ENCODE measurements around the gene JKAMP.

The JKAMP gene

DNA sequence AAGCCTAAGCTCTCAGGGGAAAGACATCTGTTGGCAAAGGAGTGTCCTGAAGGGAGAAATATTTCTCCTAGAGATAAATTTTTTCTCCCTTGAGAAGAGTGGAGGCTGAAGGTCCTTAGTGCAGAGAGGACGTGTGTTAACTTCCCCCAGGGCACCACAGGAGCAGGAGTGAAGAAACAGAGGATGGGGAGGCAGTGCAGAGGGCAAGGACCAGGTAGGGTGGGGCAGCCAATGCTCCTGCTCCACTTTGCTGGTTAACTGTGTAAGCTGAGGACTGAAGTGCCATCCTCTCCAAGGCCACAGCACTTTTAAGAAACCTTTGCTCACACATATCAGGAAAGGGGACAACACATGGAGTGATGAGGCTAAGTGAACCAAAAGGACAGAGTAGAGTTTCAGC, 4.2 kb upstream of the JKAMP start:
- in situ Hi-C loops (cut with MboI; ENCODE audit: low sequenced_read_pairs) = no loop called here

- in situ Hi-C loops (cut with MboI; ENCODE audit: low sequenced_read_pairs) = no loop called here
These were observed 2.9 kb upstream of the JKAMP start for GRCh38 chr14:59481407-59481806.

DNA sequence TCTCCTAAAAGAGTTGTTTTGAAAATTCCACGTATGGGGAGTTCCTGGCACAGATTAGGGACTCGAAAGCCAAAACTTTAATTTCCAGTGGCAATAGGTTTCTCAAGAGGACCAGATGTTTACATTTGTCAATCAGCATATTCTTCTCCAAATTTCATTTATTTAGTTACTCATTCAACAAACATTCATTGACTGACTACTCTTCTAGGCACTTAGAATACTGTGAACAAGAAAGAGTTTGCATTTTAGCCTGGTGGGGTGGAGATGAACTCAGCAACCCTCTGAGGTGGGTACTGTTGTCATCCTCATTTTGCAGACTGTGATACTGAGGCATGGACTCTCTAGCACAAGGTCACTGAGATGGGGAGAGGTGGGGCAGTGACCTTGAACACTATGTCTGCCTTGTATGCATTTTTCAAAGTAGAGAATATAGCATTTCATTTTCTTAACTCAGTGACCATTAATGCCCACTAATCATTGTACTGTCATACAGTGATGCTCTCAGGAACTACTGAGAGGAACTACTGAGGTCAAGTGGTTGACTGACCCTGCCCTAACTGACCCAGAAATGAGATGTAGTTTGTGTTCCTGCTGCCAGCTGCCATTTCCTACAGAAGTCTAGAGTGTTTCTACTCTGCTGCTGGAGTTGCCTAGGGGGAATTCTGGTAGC, 2.3 kb upstream of the JKAMP start:
- in situ Hi-C loops (cut with MboI; ENCODE audit: low sequenced_read_pairs) = no loop called here

DNA sequence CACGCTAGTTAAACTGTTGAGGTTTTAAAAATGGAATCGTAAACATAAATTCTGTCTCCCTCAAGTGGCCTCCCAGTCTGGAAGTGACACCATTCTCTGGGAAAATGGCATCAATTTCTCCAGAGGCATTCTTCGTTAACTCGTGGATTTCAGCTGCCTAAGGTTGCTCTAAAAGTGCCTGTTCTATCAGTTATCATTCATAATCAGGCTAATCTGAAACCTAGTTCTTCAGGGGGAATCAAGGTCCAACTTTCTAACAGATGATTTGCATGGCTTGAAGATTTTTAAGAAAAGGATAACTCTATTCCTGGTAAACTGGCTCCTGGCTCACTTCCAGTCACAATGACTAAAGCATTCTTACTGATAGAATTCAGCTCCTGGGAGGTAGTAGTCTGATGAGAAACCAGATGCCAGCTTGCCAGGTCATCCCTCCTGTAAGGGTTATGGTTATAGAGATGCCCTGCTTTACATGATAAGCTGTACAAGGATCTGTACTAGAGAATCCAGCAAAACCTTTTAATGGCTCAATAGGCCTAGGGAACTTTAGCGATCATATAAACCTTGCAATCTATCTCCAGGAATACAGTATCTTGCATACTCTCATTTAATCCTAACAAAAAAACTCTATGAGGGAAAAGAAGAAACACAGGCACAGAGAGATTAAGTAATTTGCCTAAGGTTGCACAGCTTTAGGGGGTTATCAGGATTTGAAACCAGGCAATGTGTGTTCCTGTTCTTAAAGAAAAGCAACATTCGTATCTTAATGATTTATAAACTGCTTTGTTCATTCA, 1.6 kb upstream of the JKAMP start:
- in situ Hi-C loops (cut with MboI; ENCODE audit: low sequenced_read_pairs) = no loop called here

- in situ Hi-C loops (cut with MboI; ENCODE audit: low sequenced_read_pairs) = no loop called here
These were observed 954 bp upstream of the JKAMP start for GRCh38 chr14:59483363-59483762.

GRCh38 chr14:59484639-59485175, 390 bp downstream of the JKAMP start:
- in situ Hi-C loops (cut with MboI; ENCODE audit: low sequenced_read_pairs) = no loop called here

DNA sequence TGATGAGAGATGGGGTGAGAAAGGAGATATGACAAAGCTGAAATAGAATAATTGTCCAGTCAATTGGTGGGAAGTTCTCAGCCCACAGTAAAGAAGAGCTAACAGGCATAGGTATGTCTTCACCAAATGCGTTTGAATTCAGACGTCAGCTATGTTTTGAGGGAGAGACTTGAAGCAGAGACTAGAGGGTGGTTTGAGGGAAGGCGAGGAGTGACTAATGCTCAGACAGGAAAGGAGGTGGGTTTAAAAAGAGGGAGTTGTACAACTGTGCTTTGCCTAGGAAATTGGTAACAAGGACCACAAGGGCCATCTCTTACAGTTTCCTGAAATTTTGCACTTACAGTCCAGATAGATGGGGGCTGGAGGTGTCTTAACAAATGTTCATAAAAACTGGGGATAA, 6.4 kb downstream of the JKAMP start:
- in situ Hi-C loops (cut with MboI; ENCODE audit: low sequenced_read_pairs) = no loop called here

- in situ Hi-C loops (cut with MboI; ENCODE audit: low sequenced_read_pairs) = no loop called here
These were observed 8.1 kb downstream of the JKAMP start for GRCh38 chr14:59492384-59492783.

DNA sequence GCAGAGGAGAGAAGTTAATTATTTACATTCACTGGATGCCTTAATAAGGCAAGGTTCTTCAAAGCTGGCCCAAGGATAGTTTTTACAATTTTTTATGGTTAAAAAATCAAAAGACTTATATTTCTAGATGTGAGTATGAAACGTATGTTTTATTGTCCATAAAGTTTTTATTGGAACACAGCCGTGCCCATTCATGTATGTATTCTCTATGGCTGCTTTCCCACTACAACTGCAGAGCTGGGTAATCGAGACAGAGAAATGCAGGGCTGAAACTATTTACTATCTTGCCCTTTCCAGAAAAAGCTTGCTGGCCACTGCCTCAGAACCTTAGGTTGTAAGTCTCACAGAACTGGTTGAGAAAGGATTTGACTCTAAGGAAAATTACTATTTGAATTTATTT, 16.4 kb downstream of the JKAMP start:
- in situ Hi-C loops (cut with MboI; ENCODE audit: low sequenced_read_pairs) = no loop called here

GRCh38 chr14:59503256-59503655, 18.9 kb downstream of the JKAMP start:
- in situ Hi-C loops (cut with MboI; ENCODE audit: low sequenced_read_pairs) = no loop called here

GRCh38 chr14:59507063-59507751, 22.9 kb downstream of the JKAMP start:
- in situ Hi-C loops (cut with MboI; ENCODE audit: low sequenced_read_pairs) = no loop called here

DNA sequence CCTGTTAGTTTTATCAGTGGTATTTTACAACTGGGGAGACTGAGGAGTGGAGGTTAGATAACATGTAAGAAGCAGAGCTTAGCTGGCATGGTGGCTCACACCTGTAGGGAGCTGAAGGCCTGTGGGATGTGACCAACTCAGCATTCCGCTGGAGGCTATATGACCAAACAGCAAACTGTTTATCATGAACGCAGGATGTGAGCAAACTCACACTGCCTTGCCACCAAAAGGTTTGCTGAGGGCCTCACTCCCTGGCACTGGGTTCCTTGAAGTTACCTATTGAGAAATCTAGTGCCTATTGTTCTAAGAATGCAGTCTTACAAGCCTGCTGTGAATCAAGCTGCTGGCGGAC, 23.4 kb downstream of the JKAMP start:
- in situ Hi-C loops (cut with MboI; ENCODE audit: low sequenced_read_pairs) = no loop called here

- in situ Hi-C loops (cut with MboI; ENCODE audit: low sequenced_read_pairs) = no loop called here
These were observed 24.8 kb downstream of the JKAMP start for GRCh38 chr14:59509101-59509500.

GRCh38 chr14:59510001-59510400, 25.7 kb downstream of the JKAMP start:
- in situ Hi-C loops (cut with MboI; ENCODE audit: low sequenced_read_pairs) = no loop called here

DNA sequence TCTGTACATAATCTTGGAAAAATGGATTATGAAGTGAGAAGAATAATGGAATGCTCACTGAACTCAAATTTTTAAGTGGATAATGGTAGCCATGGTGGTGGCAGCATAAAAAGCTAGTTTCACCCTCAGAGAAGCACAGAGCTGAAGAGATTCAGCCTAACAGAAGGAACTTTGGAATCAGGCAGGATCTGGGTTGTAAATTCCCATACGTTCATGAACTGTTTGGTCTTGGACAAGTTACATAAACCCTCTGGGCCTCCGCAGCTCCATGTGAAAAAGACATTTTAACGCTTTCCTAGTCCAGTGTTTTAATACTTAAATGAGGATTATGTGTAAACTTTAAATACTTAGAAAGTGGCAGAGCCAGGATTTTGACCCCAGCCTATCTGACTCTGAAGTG, 26.6 kb downstream of the JKAMP start:
- in situ Hi-C loops (cut with MboI; ENCODE audit: low sequenced_read_pairs) = no loop called here

DNA sequence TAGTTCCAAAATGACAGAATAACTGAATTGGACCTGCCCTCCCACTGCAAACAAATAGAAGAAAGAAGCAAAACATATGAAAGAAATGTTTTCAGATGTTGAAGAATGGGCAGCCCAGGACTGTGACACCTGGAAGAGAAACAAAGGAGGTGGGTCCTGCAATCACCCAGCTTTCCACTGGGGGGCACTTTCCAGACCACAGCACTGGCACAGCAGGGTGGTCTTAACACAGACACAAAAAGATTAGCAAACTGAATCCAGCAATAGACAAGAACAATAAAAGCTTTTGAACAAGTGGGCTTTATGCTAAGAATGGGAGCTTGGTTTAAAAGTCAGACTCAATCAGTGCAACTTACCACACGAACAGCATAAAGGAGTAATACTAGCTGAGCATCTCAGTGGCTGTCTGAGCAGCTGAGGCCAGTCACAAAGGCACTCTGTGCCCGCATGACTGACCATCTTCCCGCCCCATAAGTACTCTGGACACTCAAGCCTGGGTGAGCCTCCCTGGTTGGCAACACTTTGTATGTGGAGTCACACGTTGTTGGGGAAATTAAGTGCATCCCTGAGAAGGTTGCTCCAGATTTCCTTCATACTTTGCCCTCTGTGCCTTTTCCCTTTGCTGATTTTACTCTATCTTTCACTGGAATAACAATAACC, 27.7 kb downstream of the JKAMP start:
- in situ Hi-C loops (cut with MboI; ENCODE audit: low sequenced_read_pairs) = no loop called here

- in situ Hi-C loops (cut with MboI; ENCODE audit: low sequenced_read_pairs) = no loop called here
These were observed 35.9 kb downstream of the JKAMP start for GRCh38 chr14:59520224-59520623.

GRCh38 chr14:59529189-59529588, 44.9 kb downstream of the JKAMP start:
- in situ Hi-C loops (cut with MboI; ENCODE audit: low sequenced_read_pairs) = no loop called here

DNA sequence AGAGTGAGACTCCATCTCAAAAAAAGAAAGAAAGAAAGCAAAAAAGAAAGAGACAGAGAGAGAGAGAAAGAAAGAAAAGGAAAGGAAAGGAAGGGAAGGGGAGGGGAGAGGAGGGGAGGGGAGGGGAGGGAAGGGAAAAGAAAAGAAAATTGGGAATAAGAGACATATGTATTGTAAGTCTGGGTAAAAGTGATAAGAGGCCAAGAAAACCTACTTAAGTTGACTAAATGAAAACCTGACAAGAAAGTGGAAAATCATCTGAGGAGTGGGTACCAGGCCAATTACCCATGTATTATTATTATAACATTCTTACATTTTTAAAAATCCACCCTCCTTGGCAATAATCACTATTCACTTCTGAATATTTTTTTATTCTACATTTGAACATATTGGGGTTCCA, 46.0 kb downstream of the JKAMP start:
- in situ Hi-C loops (cut with MboI; ENCODE audit: low sequenced_read_pairs) = no loop called here

DNA sequence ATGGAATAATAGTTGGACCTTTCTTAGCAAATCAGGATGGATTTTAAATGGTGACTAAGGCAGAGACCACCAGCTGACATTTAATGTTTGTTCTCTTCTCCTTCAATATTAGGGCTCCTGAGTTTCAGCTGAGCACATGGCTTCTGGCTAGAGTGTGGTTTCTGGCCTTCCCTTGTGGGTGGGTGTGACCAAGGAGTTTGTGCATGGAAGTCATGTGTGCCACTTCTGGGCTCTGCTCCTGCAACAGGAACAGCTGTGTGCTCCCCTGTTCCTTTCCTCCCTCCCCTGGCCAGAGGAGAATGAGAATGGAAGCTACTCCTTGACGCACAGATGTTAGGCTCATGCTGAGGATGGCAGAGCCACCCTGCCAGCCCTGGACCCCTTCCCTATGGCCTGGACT, 48.1 kb downstream of the JKAMP start:
- in situ Hi-C loops (cut with MboI; ENCODE audit: low sequenced_read_pairs) = no loop called here

- in situ Hi-C loops (cut with MboI; ENCODE audit: low sequenced_read_pairs) = no loop called here
These were observed 50.2 kb downstream of the JKAMP start for GRCh38 chr14:59534361-59534987.
